HG03457 (cell line): ENCODE measurements around the gene NDUFAF5.

Experiments used
- ATAC-seq: cut with Tn5 transposase; IDR thresholded peaks from one replicate; pipeline ENCODE4 v1.9.1; 2021; ENCODE audit warnings: moderate number of reproducible peaks; ENCODE audit not compliant: unreplicated experiment

NDUFAF5 gene

GRCh38 chr20:13865791-13866351 lies 81.0 kb downstream of the NDUFAF5 start:
- ATAC-seq: no peak

GRCh38 chr20:13868331-13868730 lies 83.5 kb downstream of the NDUFAF5 start:
- no peak for ATAC-seq

- ATAC-seq: no peak
Observed at GRCh38 chr20:13870170-13870748, 85.4 kb downstream of the NDUFAF5 start.
